Keratinocyte (primary cell): ENCODE data around the gene TRPV4.

Experiments
- CTCF ChIP-seq, 3 experiments: IDR thresholded peaks in 1 of 3; conservative IDR thresholded peaks in 1 of 3; optimal IDR thresholded peaks in 1 of 3; 2 replicates in 2 of 3; 3 replicates in 1 of 3; pipeline versions ENCODE3 to v1.5.1; 2011; ENCODE audit warnings: low read length in 3 of 3, mild to moderate bottlenecking in 3 of 3, moderate library complexity in 2 of 3, control low read depth in 1 of 3, inconsistent platforms in 1 of 3; ENCODE audit not compliant: insufficient read depth in 2 of 3; ENCODE audit errors: extremely low read depth in 1 of 3
- EZH2 ChIP-seq: IDR thresholded peaks from one replicate; pipeline ENCODE4 v1.6.1; 2012; ENCODE audit warnings: inconsistent platforms, mild to moderate bottlenecking, low read length, moderate library complexity

GRCh38 chr12:109777544-109777943, 55.7 kb downstream of the TRPV4 start:
- TF ChIP-seq EZH2: no peak
- no peak for TF ChIP-seq CTCF (optimal IDR thresholded peaks at IDR 0.05 in 1 of 3, IDR thresholded peaks at IDR 0.05 in 1 of 3, conservative IDR thresholded peaks at IDR 0.05 in 1 of 3; ENCODE audit: extremely low read depth in 1 of 3, insufficient read depth in 2 of 3, low read length in 3 of 3)
